NB4 (cell line): ENCODE measurements around the gene ZGRF1.
A peak's percentile ranks its signal among the peaks of the same experiment; 100 is the strongest.

Source experiments
- DNase-seq: peaks from one replicate; pipeline ENCODE4 v3.0.0; 2010; ENCODE audit warnings: low read depth
- H3K4me3 ChIP-seq: one replicate; pipeline ENCODE4 v1.5.1; 2011; ENCODE audit warnings: mild to moderate bottlenecking, low read depth, low read length, moderate library complexity
- CTCF ChIP-seq: IDR thresholded peaks from one replicate; pipeline ENCODE4 v1.5.1; 2012; ENCODE audit warnings: low read depth, low read length
- MAX ChIP-seq: IDR thresholded peaks from 2 replicates; pipeline ENCODE4 v1.6.1; 2011; ENCODE audit warnings: low read depth, low read length
- MYC ChIP-seq: IDR thresholded peaks from 2 replicates; pipeline ENCODE4 v1.6.1; 2011; ENCODE audit warnings: low read depth, low read length
- POLR2A ChIP-seq: IDR thresholded peaks from 2 replicates; pipeline ENCODE4 v1.6.1; 2011; ENCODE audit warnings: mild to moderate bottlenecking; ENCODE audit not compliant: insufficient read length; ENCODE audit errors: extremely low read depth

Gene ZGRF1

GRCh38 chr4:112636688-112637551 lies at the start of gene ZGRF1, which contains the start of gene LARP7:
TSS of gene ZGRF1 (minus strand) at chr4:112636909. CDS start at chr4:112633176, 3,733 bp downstream.
TSS of gene LARP7 (plus strand) at chr4:112637143. CDS start at chr4:112644670, 7,527 bp downstream.
- H3K4me3 ChIP-seq, result peak within 1 kb of the TSS; percentile 98
- DNase-seq, result peak; percentile 98
- peak; percentile 27 for TF ChIP-seq POLR2A
- TF ChIP-seq MAX, result peak; percentile 46; the same call in 1 of the 2 replicates
- peak; percentile 47 for TF ChIP-seq CTCF
- peak; percentile 45 for TF ChIP-seq MYC

GRCh38 chr4:112680996-112681395 lies 44.3 kb upstream of the ZGRF1 start:
- no peak for DNase-seq
- H3K4me3 ChIP-seq, result no peak overlapping the region
- no peak for TF ChIP-seq CTCF

GRCh38 chr4:112677519-112678091 lies 40.9 kb upstream of the ZGRF1 start:
- no peak overlapping the region for H3K4me3 ChIP-seq
- DNase-seq, result no peak
- no peak for TF ChIP-seq POLR2A

- H3K4me3 ChIP-seq, result no peak overlapping the region
- no peak for TF ChIP-seq CTCF
- no peak for TF ChIP-seq POLR2A
- TF ChIP-seq MYC, result no peak
- TF ChIP-seq MAX, result no peak
- no peak for DNase-seq
Measured at GRCh38 chr4:112674376-112674775, 37.7 kb upstream of the ZGRF1 start.

- no peak overlapping the region for H3K4me3 ChIP-seq
- DNase-seq, result no peak
- no peak for TF ChIP-seq MYC
- no peak for TF ChIP-seq CTCF
- TF ChIP-seq POLR2A, result no peak
- no peak for TF ChIP-seq MAX
Measured at GRCh38 chr4:112673686-112674085, 37.0 kb upstream of the ZGRF1 start.

- TF ChIP-seq MAX (no peak), CTCF (no peak), POLR2A (no peak), MYC (no peak)
- H3K4me3 ChIP-seq, result no peak overlapping the region
- DNase-seq, result no peak
Measured at GRCh38 chr4:112673076-112673475, 36.4 kb upstream of the ZGRF1 start.
